HCT116 (cell line): Measurements from ENCODE around the gene CNTN5. TPM values are rescaled to one million over a fixed set of nuclear protein-coding genes. Genes with fewer than 3 reads are reported as not detected.

Source experiments
- ATAC-seq: fragments of 200-7000 bp; cut with Tn5 transposase; 2 replicates; pipeline ENCODE4 v1.9.1; 2020; ENCODE audit warnings: mild to moderate bottlenecking, moderate library complexity
- BruUV-seq: library from RNA; stranded (reverse); fragments of 400-500 nt; replicated peaks from 2 replicates; lab custom pipeline; 2021; lab: Mats Ljungman, UMichigan
- CTCF ChIA-PET: fragments of 300-600 bp; sonication (Branson Sonifier 250); formaldehyde crosslinking; loops from one replicate; lab custom pipeline; 2021; ENCODE audit warnings: antibody characterized with exemption; lab: Charles Lee
- POLR2A ChIA-PET: fragments of 300-600, 350-600 bp; sonication (Branson Sonifier 250); formaldehyde crosslinking; loops from one replicate; lab custom pipeline; 2021; ENCODE audit warnings: antibody characterized with exemption; lab: Charles Lee
- RAD21 ChIA-PET, 2 experiments: fragments of 300-600 bp; sonication (Branson Sonifier 250); formaldehyde crosslinking; loops; one replicate each; lab custom pipeline; 2023; ENCODE audit warnings: low total read pairs in 2 of 2; ENCODE audit not compliant: uncharacterized antibody in 2 of 2, unreplicated experiment in 2 of 2, low non-redundant PET in 1 of 2; lab: Charles Lee
- DNase-seq: peaks from one replicate; pipeline ENCODE4 v3.0.0-alpha.2; 2010; ENCODE audit warnings: low read depth, low spot score
- H2AFZ ChIP-seq: fragments of 200-600 bp; shearing (Covaris generic), sonication (generic); 2 replicates; pipeline ENCODE4 v1.6.1; 2017; ENCODE audit warnings: low read depth, mixed run types, mixed read lengths, antibody characterized with exemption, low read length; ENCODE audit not compliant: poor library complexity, severe bottlenecking
- H3K27ac ChIP-seq: 2 replicates; pipeline ENCODE4 v1.5.1; 2012; ENCODE audit warnings: low read depth, low read length
- H3K27me3 ChIP-seq: fragments of 200-600 bp; sonication (generic); 2 replicates; pipeline ENCODE4 v1.6.1; 2016; ENCODE audit warnings: mixed run types, low read length, mixed read lengths; ENCODE audit not compliant: insufficient read depth
- H3K36me3 ChIP-seq, 2 experiments: fragments of 200-500 bp in 1 of 2; fragments of 200-600 bp in 1 of 2; sonication (Bioruptor generic) in 1 of 2; sonication (generic) in 1 of 2; 2 replicates each; pipeline versions ENCODE4 v1.5.1 to v1.6.1; 2014 to 2016; ENCODE audit warnings: low read length in 2 of 2, inconsistent platforms in 1 of 2, mixed read lengths in 1 of 2, mixed run types in 1 of 2; ENCODE audit not compliant: insufficient read depth in 2 of 2, control insufficient read depth in 1 of 2
- H3K4me1 ChIP-seq, 2 experiments: fragments of 200-600 bp in 1 of 2; sonication (generic) in 1 of 2; 2 replicates each; pipeline versions ENCODE4 v1.5.1 to v1.6.1; 2012 to 2017; ENCODE audit warnings: low read length in 2 of 2, inconsistent platforms in 1 of 2, mild to moderate bottlenecking in 1 of 2, mixed read lengths in 1 of 2, mixed run types in 1 of 2, moderate library complexity in 1 of 2; ENCODE audit not compliant: insufficient read depth in 2 of 2, control insufficient read depth in 1 of 2
- H3K4me2 ChIP-seq: fragments of 200-600 bp; sonication (generic); 2 replicates; pipeline ENCODE4 v1.6.1; 2017; ENCODE audit warnings: mixed run types, low read length, mixed read lengths
- H3K4me3 ChIP-seq, 2 experiments: fragments of 200-600 bp in 1 of 2; sonication (generic) in 1 of 2; replicated peaks in 1 of 2; 2 replicates each; pipeline ENCODE4 v1.5.1; 2011 to 2016; ENCODE audit warnings: low read length in 2 of 2, control low read depth in 1 of 2, low read depth in 1 of 2, mild to moderate bottlenecking in 1 of 2, mixed read lengths in 1 of 2, mixed run types in 1 of 2
- H3K79me2 ChIP-seq: fragments of 200-600 bp; sonication (generic); 2 replicates; pipeline ENCODE4 v1.6.1; 2017; ENCODE audit warnings: mild to moderate bottlenecking, mixed run types, low read length, moderate library complexity, mixed read lengths; ENCODE audit not compliant: insufficient read depth
- H3K9ac ChIP-seq: fragments of 200-600 bp; sonication (generic); 2 replicates; pipeline ENCODE4 v1.6.1; 2016; ENCODE audit warnings: low read length, mixed read lengths
- H3K9me2 ChIP-seq: fragments of 200-600 bp; sonication (generic), shearing (Covaris generic); 2 replicates; pipeline ENCODE4 v1.6.1; 2017; ENCODE audit warnings: mixed run types, mild to moderate bottlenecking, moderate library complexity; ENCODE audit not compliant: insufficient read depth
- H3K9me3 ChIP-seq, 2 experiments: fragments of 200-500 bp in 1 of 2; fragments of 200-600 bp in 1 of 2; sonication (Bioruptor generic) in 1 of 2; sonication (generic) in 1 of 2; 2 replicates each; pipeline ENCODE4 v1.6.1; 2014 to 2017; ENCODE audit warnings: low read length in 2 of 2, mixed read lengths in 2 of 2, inconsistent platforms in 1 of 2, low read depth in 1 of 2, mild to moderate bottlenecking in 1 of 2, mixed run types in 1 of 2, moderate library complexity in 1 of 2; ENCODE audit not compliant: control insufficient read depth in 1 of 2, insufficient read depth in 1 of 2
- H4K20me1 ChIP-seq: fragments of 200-600 bp; sonication (generic), shearing (Covaris generic); 2 replicates; pipeline ENCODE4 v1.6.1; 2017; ENCODE audit warnings: mixed run types, mild to moderate bottlenecking, moderate library complexity; ENCODE audit not compliant: insufficient read depth
- CBX3 ChIP-seq: IDR thresholded peaks from 2 replicates; pipeline ENCODE4 v1.6.1; 2012; ENCODE audit warnings: low read depth
- CEBPB ChIP-seq: IDR thresholded peaks from 2 replicates; pipeline ENCODE4 v1.6.1; 2012; ENCODE audit warnings: low read depth
- EGR1 ChIP-seq: IDR thresholded peaks from 2 replicates; pipeline ENCODE4 v1.6.1; 2012; ENCODE audit warnings: low read depth
- ELF1 ChIP-seq: IDR thresholded peaks from 2 replicates; pipeline ENCODE4 v1.6.1; 2012; ENCODE audit warnings: low read depth, borderline replicate concordance
- FOSL1 ChIP-seq: IDR thresholded peaks from 2 replicates; pipeline ENCODE4 v1.6.1; 2012; ENCODE audit warnings: low read depth
- JUND ChIP-seq: IDR thresholded peaks from 2 replicates; pipeline ENCODE4 v1.6.1; 2012
- POLR2A ChIP-seq: IDR thresholded peaks from 2 replicates; pipeline ENCODE4 v1.7.0; 2011; ENCODE audit warnings: borderline replicate concordance; ENCODE audit not compliant: insufficient read depth, insufficient read length; ENCODE audit errors: extremely low read depth
- POLR2AphosphoS5 ChIP-seq: IDR thresholded peaks from 2 replicates; pipeline ENCODE4 v1.6.1; 2011; ENCODE audit warnings: mild to moderate bottlenecking, low read depth, low read length, moderate library complexity
- SIN3A ChIP-seq: IDR thresholded peaks from 2 replicates; pipeline ENCODE4 v1.6.1; 2012; ENCODE audit warnings: low read depth
- SP1 ChIP-seq: IDR thresholded peaks from 2 replicates; pipeline ENCODE4 v1.6.1; 2012; ENCODE audit warnings: low read depth
- TCF7L2 ChIP-seq: IDR thresholded peaks from 2 replicates; pipeline ENCODE4 v1.7.0; 2011; ENCODE audit warnings: borderline replicate concordance, inconsistent platforms; ENCODE audit not compliant: insufficient read depth, insufficient read length; ENCODE audit errors: extremely low read depth
- YY1 ChIP-seq: IDR thresholded peaks from 2 replicates; pipeline ENCODE4 v1.6.1; 2011; ENCODE audit warnings: low read length, low read depth, moderate library complexity, mild to moderate bottlenecking; ENCODE audit not compliant: insufficient replicate concordance; ENCODE audit errors: extremely low read depth
- ZFX ChIP-seq: fragments of 450-650 bp; IDR thresholded peaks from 2 replicates; pipeline ENCODE4 v1.6.1; 2017
- ZNF274 ChIP-seq: fragments of 200-500 bp; sonication (Bioruptor generic); IDR thresholded peaks from 2 replicates; pipeline ENCODE4 v1.6.1; 2014; ENCODE audit warnings: mild to moderate bottlenecking, low read depth, low read length, inconsistent platforms
- intact Hi-C: fragments of 100-400 bp; cut with micrococcal nuclease; formaldehyde crosslinking; loops from 2 replicates; pipeline ENCODE4 v1.10.0; 2022
- total RNA-seq: library from RNA; stranded (reverse); gene quantifications from one replicate; pipeline ENCODE4 v1.2.1, GENCODE V29; 2021; ENCODE audit not compliant: unreplicated experiment
- TF ChIP-seq, protein P1 (sequence below): IDR thresholded peaks from 2 replicates; pipeline ENCODE4 v1.6.1; 2012; ENCODE audit warnings: low read depth
- TF ChIP-seq, protein P2 (sequence below): IDR thresholded peaks from 2 replicates; pipeline ENCODE4 v1.6.1; 2012
- TF ChIP-seq, protein P3 (sequence below), 3 experiments: fragments of 200-600 bp in 1 of 3; sonication (generic) in 1 of 3; IDR thresholded peaks in 2 of 3; conservative IDR thresholded peaks in 1 of 3; 2 replicates each; pipeline ENCODE4 v1.5.1; 2012 to 2017; ENCODE audit warnings: low read depth in 2 of 3, low read length in 2 of 3, antibody characterized with exemption in 1 of 3, borderline replicate concordance in 1 of 3, control low read depth in 1 of 3, mild to moderate bottlenecking in 1 of 3, mixed read lengths in 1 of 3, mixed run types in 1 of 3, moderate library complexity in 1 of 3; ENCODE audit not compliant: insufficient read depth in 1 of 3
- TF ChIP-seq, protein P4 (sequence below): IDR thresholded peaks from 2 replicates; pipeline ENCODE4 v1.6.1; 2011; ENCODE audit warnings: mild to moderate bottlenecking, low read length, moderate library complexity; ENCODE audit not compliant: insufficient replicate concordance; ENCODE audit errors: extremely low read depth
- TF ChIP-seq, protein P5 (sequence below): IDR thresholded peaks from 2 replicates; pipeline ENCODE4 v1.6.1; 2012

The CNTN5 gene
- total RNA-seq, 1 experiment from 2014 or later: not detected

DNA sequence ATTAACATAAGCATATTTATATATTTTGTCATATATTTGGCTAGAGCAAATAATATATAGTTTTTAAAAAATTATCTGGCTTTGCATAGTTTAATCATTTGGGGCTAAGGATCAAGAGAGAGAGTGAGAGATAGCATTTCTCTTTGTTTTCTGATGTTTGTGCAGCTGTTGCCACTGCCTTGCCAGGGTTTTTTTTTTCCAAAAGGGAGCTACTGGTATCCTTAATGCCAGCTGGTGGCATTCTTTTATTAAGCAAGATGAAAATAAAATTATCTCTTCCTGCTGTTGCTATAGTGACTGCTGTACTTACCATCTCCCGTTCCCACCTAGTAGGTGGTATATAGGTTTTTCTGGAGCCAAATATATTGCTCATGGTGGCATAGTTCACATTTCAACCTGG is 873.1 kb downstream of the CNTN5 start (continued):
- TF ChIP-seq, protein P1, sequence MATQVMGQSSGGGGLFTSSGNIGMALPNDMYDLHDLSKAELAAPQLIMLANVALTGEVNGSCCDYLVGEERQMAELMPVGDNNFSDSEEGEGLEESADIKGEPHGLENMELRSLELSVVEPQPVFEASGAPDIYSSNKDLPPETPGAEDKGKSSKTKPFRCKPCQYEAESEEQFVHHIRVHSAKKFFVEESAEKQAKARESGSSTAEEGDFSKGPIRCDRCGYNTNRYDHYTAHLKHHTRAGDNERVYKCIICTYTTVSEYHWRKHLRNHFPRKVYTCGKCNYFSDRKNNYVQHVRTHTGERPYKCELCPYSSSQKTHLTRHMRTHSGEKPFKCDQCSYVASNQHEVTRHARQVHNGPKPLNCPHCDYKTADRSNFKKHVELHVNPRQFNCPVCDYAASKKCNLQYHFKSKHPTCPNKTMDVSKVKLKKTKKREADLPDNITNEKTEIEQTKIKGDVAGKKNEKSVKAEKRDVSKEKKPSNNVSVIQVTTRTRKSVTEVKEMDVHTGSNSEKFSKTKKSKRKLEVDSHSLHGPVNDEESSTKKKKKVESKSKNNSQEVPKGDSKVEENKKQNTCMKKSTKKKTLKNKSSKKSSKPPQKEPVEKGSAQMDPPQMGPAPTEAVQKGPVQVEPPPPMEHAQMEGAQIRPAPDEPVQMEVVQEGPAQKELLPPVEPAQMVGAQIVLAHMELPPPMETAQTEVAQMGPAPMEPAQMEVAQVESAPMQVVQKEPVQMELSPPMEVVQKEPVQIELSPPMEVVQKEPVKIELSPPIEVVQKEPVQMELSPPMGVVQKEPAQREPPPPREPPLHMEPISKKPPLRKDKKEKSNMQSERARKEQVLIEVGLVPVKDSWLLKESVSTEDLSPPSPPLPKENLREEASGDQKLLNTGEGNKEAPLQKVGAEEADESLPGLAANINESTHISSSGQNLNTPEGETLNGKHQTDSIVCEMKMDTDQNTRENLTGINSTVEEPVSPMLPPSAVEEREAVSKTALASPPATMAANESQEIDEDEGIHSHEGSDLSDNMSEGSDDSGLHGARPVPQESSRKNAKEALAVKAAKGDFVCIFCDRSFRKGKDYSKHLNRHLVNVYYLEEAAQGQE: no peak
- TF ChIP-seq CEBPB (no peak), ELF1 (no peak), POLR2AphosphoS5 (no peak), TCF7L2 (no peak), EGR1 (no peak), SP1 (no peak)
- TF ChIP-seq, protein P2, sequence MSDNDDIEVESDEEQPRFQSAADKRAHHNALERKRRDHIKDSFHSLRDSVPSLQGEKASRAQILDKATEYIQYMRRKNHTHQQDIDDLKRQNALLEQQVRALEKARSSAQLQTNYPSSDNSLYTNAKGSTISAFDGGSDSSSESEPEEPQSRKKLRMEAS: no peak

DNA sequence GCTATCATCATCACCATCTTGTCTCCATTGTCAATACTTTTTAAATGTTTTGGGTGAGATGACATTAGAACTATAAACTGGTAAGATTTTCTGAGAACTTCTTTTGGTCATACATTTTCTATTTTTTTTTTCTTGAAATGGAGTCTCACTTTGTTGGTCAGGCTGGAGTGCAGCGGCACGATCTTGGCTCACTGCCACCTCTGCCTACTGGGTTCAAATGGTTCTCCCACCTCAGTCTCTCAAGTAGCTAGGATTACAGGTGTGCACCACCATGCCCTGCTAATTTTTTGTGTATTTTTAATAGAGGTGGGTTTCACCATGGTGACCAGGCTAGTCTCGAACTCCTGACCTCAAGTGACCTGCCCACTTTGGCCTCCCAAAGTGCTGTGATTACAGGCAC is 880.4 kb downstream of the CNTN5 start:
- Histone ChIP-seq H3K9me3 (peaks cover 0 to 4% of the 10 kb centered on the region in 2 experiments; a peak in 2 of 4 replicates), H3K27me3 (no peaks in the 10 kb centered on the region), H3K79me2 (no peaks in the 10 kb centered on the region), H3K27ac (no peak overlapping the region), H3K9me2 (no peaks in the 10 kb centered on the region), H3K4me1 (no peaks in the 10 kb centered on the region), H3K36me3 (no peaks in the 10 kb centered on the region), H3K4me3 (no peak overlapping the region), H4K20me1 (no peaks in the 10 kb centered on the region), H3K4me2 (no peak overlapping the region), H2AFZ (no peak overlapping the region), H3K9ac (no peak overlapping the region)
- ATAC-seq (no peak), DNase-seq (no peak)
- intact Hi-C loops: no loop called here
- POLR2A ChIA-PET: no interaction called here
- no TSS peak for BruUV-seq
- CTCF ChIA-PET: no interaction called here
- RAD21 ChIA-PET: no interaction called here
- TF ChIP-seq CBX3 (no peak), JUND (no peak), EGR1 (no peak), YY1 (no peak), CEBPB (no peak), ZFX (no peak), ZNF274 (no peak), FOSL1 (no peak), POLR2AphosphoS5 (no peak), ELF1 (no peak), SIN3A (no peak), POLR2A (no peak)
- TF ChIP-seq, protein P3, sequence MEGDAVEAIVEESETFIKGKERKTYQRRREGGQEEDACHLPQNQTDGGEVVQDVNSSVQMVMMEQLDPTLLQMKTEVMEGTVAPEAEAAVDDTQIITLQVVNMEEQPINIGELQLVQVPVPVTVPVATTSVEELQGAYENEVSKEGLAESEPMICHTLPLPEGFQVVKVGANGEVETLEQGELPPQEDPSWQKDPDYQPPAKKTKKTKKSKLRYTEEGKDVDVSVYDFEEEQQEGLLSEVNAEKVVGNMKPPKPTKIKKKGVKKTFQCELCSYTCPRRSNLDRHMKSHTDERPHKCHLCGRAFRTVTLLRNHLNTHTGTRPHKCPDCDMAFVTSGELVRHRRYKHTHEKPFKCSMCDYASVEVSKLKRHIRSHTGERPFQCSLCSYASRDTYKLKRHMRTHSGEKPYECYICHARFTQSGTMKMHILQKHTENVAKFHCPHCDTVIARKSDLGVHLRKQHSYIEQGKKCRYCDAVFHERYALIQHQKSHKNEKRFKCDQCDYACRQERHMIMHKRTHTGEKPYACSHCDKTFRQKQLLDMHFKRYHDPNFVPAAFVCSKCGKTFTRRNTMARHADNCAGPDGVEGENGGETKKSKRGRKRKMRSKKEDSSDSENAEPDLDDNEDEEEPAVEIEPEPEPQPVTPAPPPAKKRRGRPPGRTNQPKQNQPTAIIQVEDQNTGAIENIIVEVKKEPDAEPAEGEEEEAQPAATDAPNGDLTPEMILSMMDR (IDR thresholded peaks at IDR 0.05 in 2 of 3, conservative IDR thresholded peaks at IDR 0.05 in 1 of 3; ENCODE audit: borderline replicate concordance in 1 of 3, insufficient read depth in 1 of 3, low read depth in 2 of 3, low read length in 2 of 3): no peak
- TF ChIP-seq, protein P4, sequence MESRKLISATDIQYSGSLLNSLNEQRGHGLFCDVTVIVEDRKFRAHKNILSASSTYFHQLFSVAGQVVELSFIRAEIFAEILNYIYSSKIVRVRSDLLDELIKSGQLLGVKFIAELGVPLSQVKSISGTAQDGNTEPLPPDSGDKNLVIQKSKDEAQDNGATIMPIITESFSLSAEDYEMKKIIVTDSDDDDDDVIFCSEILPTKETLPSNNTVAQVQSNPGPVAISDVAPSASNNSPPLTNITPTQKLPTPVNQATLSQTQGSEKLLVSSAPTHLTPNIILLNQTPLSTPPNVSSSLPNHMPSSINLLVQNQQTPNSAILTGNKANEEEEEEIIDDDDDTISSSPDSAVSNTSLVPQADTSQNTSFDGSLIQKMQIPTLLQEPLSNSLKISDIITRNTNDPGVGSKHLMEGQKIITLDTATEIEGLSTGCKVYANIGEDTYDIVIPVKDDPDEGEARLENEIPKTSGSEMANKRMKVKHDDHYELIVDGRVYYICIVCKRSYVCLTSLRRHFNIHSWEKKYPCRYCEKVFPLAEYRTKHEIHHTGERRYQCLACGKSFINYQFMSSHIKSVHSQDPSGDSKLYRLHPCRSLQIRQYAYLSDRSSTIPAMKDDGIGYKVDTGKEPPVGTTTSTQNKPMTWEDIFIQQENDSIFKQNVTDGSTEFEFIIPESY: no peak
- TF ChIP-seq, protein P5, sequence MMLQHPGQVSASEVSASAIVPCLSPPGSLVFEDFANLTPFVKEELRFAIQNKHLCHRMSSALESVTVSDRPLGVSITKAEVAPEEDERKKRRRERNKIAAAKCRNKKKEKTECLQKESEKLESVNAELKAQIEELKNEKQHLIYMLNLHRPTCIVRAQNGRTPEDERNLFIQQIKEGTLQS: no peak
